PFSK-1 (cell line): ENCODE results near the gene MAP1B.

Source experiments
- POLR2AphosphoS5 ChIP-seq: IDR thresholded peaks from 2 replicates; pipeline ENCODE4 v1.6.1; 2012; ENCODE audit warnings: low read depth, mild to moderate bottlenecking, control low read depth, low read length, moderate library complexity
- SIN3A ChIP-seq: IDR thresholded peaks from 2 replicates; pipeline ENCODE4 v1.6.1; 2012; ENCODE audit warnings: mild to moderate bottlenecking, low read length, moderate library complexity, borderline replicate concordance; ENCODE audit not compliant: insufficient read depth
- TAF1 ChIP-seq: IDR thresholded peaks from 2 replicates; pipeline ENCODE4 v1.6.1; 2012; ENCODE audit warnings: low read length, control low read depth, borderline replicate concordance; ENCODE audit not compliant: insufficient read depth
- TF ChIP-seq, protein P1 (sequence below), 2 experiments: IDR thresholded peaks; 2 replicates each; pipeline versions ENCODE4 v1.6.1 to v1.8.0; 2011 to 2012; ENCODE audit warnings: low read depth in 2 of 2, low read length in 2 of 2, control low read depth in 1 of 2, inconsistent platforms in 1 of 2, mild to moderate bottlenecking in 1 of 2, moderate library complexity in 1 of 2; ENCODE audit not compliant: insufficient read depth in 1 of 2

DNA sequence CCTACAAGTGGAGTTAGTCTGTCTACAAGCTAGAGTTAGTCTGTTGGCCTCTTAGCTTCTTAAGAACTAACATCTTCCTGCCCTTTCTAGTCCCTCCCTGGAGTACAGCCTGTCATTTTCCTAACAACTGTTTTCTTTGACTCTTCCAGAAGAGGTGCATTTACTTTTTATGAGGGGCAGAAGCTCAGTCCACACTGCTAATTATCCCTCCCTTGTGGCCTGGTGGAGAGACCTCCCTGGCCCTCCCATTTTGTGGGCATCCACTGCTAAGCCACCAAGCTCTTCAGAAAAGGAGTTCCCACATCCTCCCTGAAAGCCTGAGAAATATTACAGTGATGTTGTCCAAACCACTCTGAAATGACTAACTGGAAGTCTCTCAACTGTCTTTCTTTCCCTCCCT, 8.0 kb downstream of the MAP1B start:
- TF ChIP-seq, protein P1, sequence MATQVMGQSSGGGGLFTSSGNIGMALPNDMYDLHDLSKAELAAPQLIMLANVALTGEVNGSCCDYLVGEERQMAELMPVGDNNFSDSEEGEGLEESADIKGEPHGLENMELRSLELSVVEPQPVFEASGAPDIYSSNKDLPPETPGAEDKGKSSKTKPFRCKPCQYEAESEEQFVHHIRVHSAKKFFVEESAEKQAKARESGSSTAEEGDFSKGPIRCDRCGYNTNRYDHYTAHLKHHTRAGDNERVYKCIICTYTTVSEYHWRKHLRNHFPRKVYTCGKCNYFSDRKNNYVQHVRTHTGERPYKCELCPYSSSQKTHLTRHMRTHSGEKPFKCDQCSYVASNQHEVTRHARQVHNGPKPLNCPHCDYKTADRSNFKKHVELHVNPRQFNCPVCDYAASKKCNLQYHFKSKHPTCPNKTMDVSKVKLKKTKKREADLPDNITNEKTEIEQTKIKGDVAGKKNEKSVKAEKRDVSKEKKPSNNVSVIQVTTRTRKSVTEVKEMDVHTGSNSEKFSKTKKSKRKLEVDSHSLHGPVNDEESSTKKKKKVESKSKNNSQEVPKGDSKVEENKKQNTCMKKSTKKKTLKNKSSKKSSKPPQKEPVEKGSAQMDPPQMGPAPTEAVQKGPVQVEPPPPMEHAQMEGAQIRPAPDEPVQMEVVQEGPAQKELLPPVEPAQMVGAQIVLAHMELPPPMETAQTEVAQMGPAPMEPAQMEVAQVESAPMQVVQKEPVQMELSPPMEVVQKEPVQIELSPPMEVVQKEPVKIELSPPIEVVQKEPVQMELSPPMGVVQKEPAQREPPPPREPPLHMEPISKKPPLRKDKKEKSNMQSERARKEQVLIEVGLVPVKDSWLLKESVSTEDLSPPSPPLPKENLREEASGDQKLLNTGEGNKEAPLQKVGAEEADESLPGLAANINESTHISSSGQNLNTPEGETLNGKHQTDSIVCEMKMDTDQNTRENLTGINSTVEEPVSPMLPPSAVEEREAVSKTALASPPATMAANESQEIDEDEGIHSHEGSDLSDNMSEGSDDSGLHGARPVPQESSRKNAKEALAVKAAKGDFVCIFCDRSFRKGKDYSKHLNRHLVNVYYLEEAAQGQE (IDR thresholded peaks at IDR 0.05; ENCODE audit: insufficient read depth in 1 of 2, low read depth in 2 of 2, low read length in 2 of 2) = no peak
- TF ChIP-seq SIN3A (no peak), POLR2AphosphoS5 (no peak), TAF1 (no peak)
